Neutrophil (primary cell): ENCODE data around the gene TEPSIN.

Experiments
- H3K27ac ChIP-seq: fragments of 200-600 bp; sonication (generic); 2 replicates; pipeline ENCODE4 v1.5.1; 2016; ENCODE audit warnings: mild to moderate bottlenecking, moderate library complexity
- H3K27me3 ChIP-seq: fragments of 200-600 bp; sonication (generic); 2 replicates; pipeline ENCODE4 v1.6.0; 2016; ENCODE audit warnings: mild to moderate bottlenecking
- H3K36me3 ChIP-seq: fragments of 200-600 bp; sonication (generic); 2 replicates; pipeline ENCODE4 v1.5.1; 2017
- H3K4me1 ChIP-seq, 2 experiments: fragments of 200-600 bp in 1 of 2; sonication (generic) in 1 of 2; 1 replicate in 1 of 2; 2 replicates in 1 of 2; pipeline versions ENCODE4 v1.5.1 to v1.6.1; 2013 to 2016; ENCODE audit warnings: low read depth in 1 of 2, low read length in 1 of 2, mild to moderate bottlenecking in 1 of 2, moderate library complexity in 1 of 2; ENCODE audit not compliant: control insufficient read depth in 1 of 2, insufficient read depth in 1 of 2
- H3K4me3 ChIP-seq, 2 experiments: fragments of 200-600 bp in 1 of 2; sonication (generic) in 1 of 2; 1 replicate in 1 of 2; 2 replicates in 1 of 2; pipeline ENCODE4 v1.5.1; 2013 to 2016; ENCODE audit warnings: low read depth in 1 of 2, low read length in 1 of 2, mild to moderate bottlenecking in 1 of 2, moderate library complexity in 1 of 2
- H3K9me3 ChIP-seq: fragments of 200-600 bp; sonication (generic); 2 replicates; pipeline ENCODE4 v1.5.1; 2016
- TF ChIP-seq, protein P1 (sequence below): fragments of 200-600 bp; sonication (generic); IDR thresholded peaks from 2 replicates; pipeline ENCODE4 v1.5.1; 2016; ENCODE audit warnings: antibody characterized with exemption

Gene TEPSIN

DNA sequence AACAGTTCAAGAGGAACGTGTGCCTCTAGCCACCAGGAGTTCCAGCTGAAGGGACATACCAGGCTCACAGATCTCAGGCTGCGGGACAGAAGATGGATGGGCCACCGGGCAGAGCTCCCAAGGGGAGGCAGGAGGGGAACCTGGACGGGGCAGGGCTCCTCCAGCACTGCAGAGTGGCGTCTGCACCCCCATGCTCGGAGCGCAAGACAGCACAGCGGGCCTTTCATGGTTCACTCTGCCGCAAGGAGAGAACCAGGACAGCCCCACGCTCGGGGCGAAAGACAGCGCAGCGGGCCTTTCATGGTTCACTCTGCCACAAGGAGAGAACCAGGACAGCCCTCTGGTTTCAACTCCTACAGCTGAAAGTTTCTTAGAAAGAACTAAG, 35.6 kb upstream of the TEPSIN start:
- Histone ChIP-seq H3K36me3 (peaks cover 78% of the 10 kb centered on the region), H3K27me3 (no peaks in the 10 kb centered on the region), H3K27ac (peak overlapping the region; percentile 82), H3K4me3 (no peak overlapping the region), H3K4me1 (peaks cover 47 to 49% of the 10 kb centered on the region in 2 experiments), H3K9me3 (no peaks in the 10 kb centered on the region)
- TF ChIP-seq, protein P1, sequence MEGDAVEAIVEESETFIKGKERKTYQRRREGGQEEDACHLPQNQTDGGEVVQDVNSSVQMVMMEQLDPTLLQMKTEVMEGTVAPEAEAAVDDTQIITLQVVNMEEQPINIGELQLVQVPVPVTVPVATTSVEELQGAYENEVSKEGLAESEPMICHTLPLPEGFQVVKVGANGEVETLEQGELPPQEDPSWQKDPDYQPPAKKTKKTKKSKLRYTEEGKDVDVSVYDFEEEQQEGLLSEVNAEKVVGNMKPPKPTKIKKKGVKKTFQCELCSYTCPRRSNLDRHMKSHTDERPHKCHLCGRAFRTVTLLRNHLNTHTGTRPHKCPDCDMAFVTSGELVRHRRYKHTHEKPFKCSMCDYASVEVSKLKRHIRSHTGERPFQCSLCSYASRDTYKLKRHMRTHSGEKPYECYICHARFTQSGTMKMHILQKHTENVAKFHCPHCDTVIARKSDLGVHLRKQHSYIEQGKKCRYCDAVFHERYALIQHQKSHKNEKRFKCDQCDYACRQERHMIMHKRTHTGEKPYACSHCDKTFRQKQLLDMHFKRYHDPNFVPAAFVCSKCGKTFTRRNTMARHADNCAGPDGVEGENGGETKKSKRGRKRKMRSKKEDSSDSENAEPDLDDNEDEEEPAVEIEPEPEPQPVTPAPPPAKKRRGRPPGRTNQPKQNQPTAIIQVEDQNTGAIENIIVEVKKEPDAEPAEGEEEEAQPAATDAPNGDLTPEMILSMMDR: no peak

DNA sequence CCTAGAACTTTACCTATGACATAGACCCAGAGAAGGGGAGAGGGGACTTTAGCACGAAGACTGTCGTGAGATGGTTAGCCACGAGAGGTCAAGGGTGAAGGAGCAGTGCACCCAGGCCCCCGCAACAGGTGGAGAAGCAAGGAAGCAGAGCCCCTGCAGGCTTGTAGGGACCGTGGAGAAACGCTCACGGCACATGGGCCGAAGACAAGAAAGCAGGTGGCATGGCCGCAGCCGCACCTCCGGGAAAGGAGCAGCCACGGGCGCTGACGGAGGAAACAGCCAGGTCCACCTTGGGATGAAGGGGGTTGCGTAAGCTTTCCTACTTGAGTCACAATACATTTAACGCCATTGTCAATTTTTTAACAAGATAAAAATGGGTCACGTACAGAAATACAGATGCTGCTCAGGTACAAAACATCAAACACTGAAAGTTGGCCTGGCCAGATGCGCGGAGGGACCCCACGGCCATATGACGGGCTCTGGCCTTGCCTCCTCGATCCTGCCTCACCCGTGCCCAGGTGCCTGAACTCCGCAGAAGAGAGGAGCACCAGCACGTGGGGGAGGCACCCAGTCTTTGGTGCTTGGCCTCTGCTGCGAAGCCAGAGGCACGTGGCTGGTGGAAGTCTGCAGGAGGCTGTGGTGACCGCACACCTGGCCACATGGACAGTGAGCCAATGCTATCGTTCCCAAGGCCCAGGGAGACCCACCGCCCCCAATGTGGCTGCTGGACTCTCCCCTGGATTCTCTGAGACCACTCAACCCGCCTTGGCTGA, 35.0 kb upstream of the TEPSIN start:
- Histone ChIP-seq H3K27ac (peak overlapping the region; percentile 82), H3K4me3 (no peak overlapping the region), H3K27me3 (no peaks in the 10 kb centered on the region), H3K36me3 (peaks cover 78% of the 10 kb centered on the region), H3K4me1 (peaks cover 53 to 54% of the 10 kb centered on the region in 2 experiments), H3K9me3 (no peaks in the 10 kb centered on the region)
- TF ChIP-seq, protein P1: no peak

DNA sequence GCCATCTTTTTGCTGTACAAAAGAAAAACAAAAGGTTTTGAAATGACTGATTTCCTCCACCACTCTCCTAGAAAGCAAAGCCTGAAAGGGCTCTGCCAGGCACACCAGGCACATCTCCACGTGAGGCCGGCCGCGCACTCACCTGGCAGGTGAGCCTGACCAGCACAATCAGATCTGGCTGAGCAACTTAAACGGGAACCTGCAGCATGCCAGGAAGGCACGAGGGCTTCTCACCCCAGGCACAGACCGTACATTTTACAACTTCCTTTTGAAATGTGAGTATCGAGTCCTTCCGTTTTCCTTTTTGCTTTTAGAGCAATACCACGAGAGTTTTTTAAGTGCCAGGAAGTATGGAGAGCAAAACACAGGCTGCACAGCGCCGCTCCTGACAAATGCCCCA, 33.8 kb upstream of the TEPSIN start:
- Histone ChIP-seq H3K27me3 (no peaks in the 10 kb centered on the region), H3K4me3 (peak overlapping the region; percentile 12 to 24), H3K27ac (peak overlapping the region; percentile 82), H3K36me3 (peaks cover 67% of the 10 kb centered on the region), H3K9me3 (no peaks in the 10 kb centered on the region), H3K4me1 (peaks cover 63 to 66% of the 10 kb centered on the region in 2 experiments)
- TF ChIP-seq, protein P1: no peak

DNA sequence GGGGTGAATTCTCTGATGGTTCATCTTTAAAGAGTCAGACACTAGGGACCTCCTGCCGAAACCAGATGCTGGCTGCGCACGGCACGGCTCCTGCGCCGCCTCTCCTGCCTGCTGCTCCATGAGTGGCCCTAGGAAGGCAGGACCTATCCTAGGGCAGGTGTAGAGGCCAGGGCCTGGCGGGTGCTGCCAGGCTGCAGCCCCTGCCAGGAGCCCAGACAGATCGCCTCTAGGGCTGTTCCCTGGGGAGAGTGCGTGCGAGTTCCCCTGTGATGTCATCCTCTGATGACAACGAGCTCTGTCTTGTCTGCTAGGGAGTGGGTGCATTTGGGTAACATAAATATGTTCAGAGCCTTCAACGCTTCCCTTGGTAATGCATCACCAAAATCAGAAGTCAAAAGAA, 32.4 kb upstream of the TEPSIN start:
- Histone ChIP-seq H3K36me3 (peaks cover 53% of the 10 kb centered on the region), H3K27ac (peak overlapping the region; percentile 67), H3K9me3 (no peaks in the 10 kb centered on the region), H3K4me3 (no peak overlapping the region), H3K27me3 (no peaks in the 10 kb centered on the region), H3K4me1 (peaks cover 77 to 80% of the 10 kb centered on the region in 2 experiments)
- TF ChIP-seq, protein P1: no peak

DNA sequence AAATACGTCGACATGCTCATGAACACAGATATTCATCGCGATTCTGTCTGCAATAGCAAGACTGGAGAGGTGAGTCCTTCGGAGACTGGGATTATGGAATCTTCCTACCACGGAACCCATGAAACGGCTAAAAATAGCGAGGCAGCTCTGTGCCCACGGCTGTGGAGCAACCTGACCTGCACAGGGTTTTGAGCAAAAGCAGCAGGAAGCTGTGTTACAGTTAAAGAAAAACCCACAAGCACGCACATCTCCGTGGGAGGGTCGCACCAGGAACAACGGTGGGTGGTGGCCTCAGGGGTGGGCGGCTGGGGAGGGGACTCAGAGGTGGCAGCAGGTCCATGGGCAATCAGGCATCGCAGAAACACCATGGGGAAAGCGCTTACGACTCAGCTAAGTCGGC, 31.4 kb upstream of the TEPSIN start:
- Histone ChIP-seq H3K4me3 (no peak overlapping the region), H3K27me3 (no peaks in the 10 kb centered on the region), H3K9me3 (no peaks in the 10 kb centered on the region), H3K36me3 (peaks cover 54% of the 10 kb centered on the region), H3K4me1 (peaks cover 86 to 89% of the 10 kb centered on the region in 2 experiments), H3K27ac (peak overlapping the region; percentile 67)
- TF ChIP-seq, protein P1: no peak
